Measurements from ENCODE around the gene SORCS2. TPM values are rescaled to one million over a fixed set of nuclear protein-coding genes. Genes with fewer than 3 reads are reported as not detected.
"Not testable (repeated sequence)": the region's sequence is repeated elsewhere in the genome, so short reads cannot be mapped to it uniquely, and the experiment has no call there.

The SORCS2 gene
- total and polyA plus RNA-seq, 12 donors, result 0.67 to 15.5 (median 1.3) TPM

DNA sequence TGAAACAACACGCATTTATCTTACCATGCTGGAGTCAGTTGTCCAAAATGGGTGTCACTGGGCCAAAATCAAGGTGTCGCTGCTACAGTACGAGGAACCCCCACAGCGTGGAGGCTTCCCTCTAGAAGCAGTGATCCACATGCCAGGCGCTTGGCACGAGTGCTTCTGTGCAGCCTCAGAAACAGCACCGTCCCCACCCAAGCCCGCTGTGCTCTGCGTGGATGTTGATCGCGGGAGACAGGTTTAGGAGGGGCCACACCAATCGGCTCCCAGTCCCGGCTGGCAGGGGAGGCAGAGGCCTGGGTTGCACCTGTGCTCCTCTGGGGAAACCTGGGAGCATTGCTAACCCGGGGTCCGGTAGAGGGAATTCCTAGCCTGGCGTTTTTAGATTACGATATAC lies 407.9 kb downstream of the SORCS2 start:
- no peak overlapping the region for H3K4me3 ChIP-seq
- H3K9me3 ChIP-seq (replicated peaks in 1 of 3), result no peaks in the 10 kb centered on the region
- no peak overlapping the region for H3K27ac ChIP-seq
- no peaks in the 10 kb centered on the region for H3K4me1 ChIP-seq (replicated peaks in 1 of 2)
- H3K36me3 ChIP-seq (replicated peaks in 1 of 2), result no peaks in the 10 kb centered on the region
- intact Hi-C loops (cut with DNase I), result no loop called here
- peaks cover 10% of the 10 kb centered on the region for H3K27me3 ChIP-seq
- DNase-seq, result no peak
- WGBS, 4 donors, result 82 to 91% (median 85%) methylated on average over 11 to 17 of the region's 17 CpGs
- TF ChIP-seq POLR2A (IDR thresholded peaks at IDR 0.05), result no peak
- TF ChIP-seq, protein P1, sequence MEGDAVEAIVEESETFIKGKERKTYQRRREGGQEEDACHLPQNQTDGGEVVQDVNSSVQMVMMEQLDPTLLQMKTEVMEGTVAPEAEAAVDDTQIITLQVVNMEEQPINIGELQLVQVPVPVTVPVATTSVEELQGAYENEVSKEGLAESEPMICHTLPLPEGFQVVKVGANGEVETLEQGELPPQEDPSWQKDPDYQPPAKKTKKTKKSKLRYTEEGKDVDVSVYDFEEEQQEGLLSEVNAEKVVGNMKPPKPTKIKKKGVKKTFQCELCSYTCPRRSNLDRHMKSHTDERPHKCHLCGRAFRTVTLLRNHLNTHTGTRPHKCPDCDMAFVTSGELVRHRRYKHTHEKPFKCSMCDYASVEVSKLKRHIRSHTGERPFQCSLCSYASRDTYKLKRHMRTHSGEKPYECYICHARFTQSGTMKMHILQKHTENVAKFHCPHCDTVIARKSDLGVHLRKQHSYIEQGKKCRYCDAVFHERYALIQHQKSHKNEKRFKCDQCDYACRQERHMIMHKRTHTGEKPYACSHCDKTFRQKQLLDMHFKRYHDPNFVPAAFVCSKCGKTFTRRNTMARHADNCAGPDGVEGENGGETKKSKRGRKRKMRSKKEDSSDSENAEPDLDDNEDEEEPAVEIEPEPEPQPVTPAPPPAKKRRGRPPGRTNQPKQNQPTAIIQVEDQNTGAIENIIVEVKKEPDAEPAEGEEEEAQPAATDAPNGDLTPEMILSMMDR (IDR thresholded peaks at IDR 0.05), result no peak

DNA sequence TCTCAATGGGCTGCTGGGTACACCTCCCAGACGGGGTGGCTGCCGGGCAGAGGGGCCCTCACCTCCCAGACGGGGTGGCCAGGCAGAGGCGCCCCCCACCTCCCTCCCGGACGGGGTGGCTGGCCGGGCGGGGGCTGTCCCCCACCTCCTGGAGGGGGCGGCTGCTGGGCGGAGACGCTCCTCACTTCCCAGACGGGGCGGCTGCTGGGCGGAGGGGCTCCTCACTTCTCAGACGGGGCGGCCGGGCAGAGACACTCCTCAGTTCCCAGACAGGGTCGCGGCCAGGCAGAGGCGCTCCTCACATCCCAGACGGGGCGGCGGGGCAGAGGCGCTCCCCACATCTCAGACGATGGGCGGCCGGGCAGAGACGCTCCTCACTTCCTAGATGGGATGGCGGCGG lies 409.8 kb downstream of the SORCS2 start:
- H3K27me3 ChIP-seq; H3K4me1 ChIP-seq (replicated peaks in 1 of 2); DNase-seq; intact Hi-C loops (cut with DNase I); H3K27ac ChIP-seq; H3K36me3 ChIP-seq (replicated peaks in 1 of 2); H3K9me3 ChIP-seq (replicated peaks in 1 of 3); H3K4me3 ChIP-seq: not testable (repeated sequence)
- WGBS, 4 donors, result 91 to 100% (median 93%) methylated on average over 5 to 29 of the region's 30 CpGs; no CpG with 5 or more reads in 1 of the 4 donors

DNA sequence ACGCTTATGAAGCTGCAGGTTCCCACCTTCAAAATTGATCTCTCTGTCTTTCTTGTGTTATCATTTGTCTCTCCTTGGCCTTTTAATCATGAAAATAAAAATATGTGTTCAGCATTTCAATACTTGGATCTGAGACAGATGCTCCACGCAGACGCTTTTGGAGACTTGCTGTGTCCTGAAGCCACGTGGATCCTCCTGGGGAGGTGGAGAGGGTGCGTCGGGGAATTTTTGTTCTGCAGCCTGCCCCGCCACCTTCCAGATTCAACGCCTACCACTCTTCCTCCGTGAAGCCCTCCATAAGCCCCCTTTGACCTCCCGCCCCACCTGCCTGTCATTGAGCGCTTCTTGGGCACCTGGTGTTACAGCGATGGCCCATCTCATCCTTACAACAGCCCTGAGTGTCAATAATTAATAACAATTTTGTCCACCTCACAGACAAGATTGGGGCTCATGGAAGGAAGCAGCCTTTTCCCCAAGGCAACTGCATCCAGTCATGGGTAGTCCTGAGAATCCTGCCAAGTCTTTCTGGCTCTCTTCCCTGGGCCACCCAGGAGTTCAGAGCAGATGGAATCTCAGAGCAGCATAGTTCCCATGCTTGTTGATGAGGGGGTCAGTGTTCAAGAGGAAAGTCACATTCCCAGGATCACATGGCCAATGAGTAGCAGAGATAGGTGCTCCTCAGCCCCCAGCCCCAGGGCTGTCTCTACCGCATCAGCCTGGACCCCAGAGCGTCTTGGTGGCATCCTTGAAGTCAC lies 415.0 kb downstream of the SORCS2 start:
- H3K9me3 ChIP-seq (replicated peaks in 1 of 3), result no peaks in the 10 kb centered on the region
- no peaks in the 10 kb centered on the region for H3K36me3 ChIP-seq (replicated peaks in 1 of 2)
- H3K27me3 ChIP-seq, result no peaks in the 10 kb centered on the region
- H3K27ac ChIP-seq, result no peak overlapping the region
- H3K4me3 ChIP-seq, result no peak overlapping the region
- H3K4me1 ChIP-seq (replicated peaks in 1 of 2), result no peaks in the 10 kb centered on the region
- DNase-seq, result no peak
- intact Hi-C loops (cut with DNase I), result no loop called here
- TF ChIP-seq, protein P1 (IDR thresholded peaks at IDR 0.05), result no peak
- TF ChIP-seq POLR2A (IDR thresholded peaks at IDR 0.05), result no peak
- WGBS, 4 donors, result 72 to 90% (median 81%) methylated on average over 14 of the region's 14 CpGs

DNA sequence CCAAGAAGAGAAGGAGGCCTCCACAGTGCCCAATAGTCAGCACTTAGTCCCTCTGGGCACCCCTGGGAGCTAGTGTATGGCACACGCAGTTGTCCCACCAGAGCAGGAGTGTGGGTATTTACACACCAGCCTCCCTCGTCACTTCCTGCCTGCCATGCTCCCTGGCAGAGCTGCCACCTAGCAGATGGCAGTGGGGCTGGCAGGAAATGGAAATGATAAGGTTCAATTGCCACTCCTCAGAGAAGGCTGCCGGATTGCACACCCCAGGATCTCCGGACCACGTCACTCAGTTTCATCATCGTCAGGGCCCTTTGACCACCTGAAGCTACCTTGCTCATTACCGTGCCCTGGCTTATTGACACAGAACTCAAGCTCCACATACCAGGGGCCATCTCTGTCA lies 415.7 kb downstream of the SORCS2 start:
- no peaks in the 10 kb centered on the region for H3K27me3 ChIP-seq
- no peak for TF ChIP-seq POLR2A (IDR thresholded peaks at IDR 0.05)
- TF ChIP-seq, protein P1 (IDR thresholded peaks at IDR 0.05), result no peak
- no peak overlapping the region for H3K4me3 ChIP-seq
- intact Hi-C loops (cut with DNase I), result no loop called here
- no peaks in the 10 kb centered on the region for H3K4me1 ChIP-seq (replicated peaks in 1 of 2)
- DNase-seq, result no peak
- H3K36me3 ChIP-seq (replicated peaks in 1 of 2), result no peaks in the 10 kb centered on the region
- 72 to 81% (median 75%) methylated on average over 5 to 7 of the region's 7 CpGs for WGBS, 4 donors
- H3K9me3 ChIP-seq (replicated peaks in 1 of 3), result no peaks in the 10 kb centered on the region
- no peak overlapping the region for H3K27ac ChIP-seq

DNA sequence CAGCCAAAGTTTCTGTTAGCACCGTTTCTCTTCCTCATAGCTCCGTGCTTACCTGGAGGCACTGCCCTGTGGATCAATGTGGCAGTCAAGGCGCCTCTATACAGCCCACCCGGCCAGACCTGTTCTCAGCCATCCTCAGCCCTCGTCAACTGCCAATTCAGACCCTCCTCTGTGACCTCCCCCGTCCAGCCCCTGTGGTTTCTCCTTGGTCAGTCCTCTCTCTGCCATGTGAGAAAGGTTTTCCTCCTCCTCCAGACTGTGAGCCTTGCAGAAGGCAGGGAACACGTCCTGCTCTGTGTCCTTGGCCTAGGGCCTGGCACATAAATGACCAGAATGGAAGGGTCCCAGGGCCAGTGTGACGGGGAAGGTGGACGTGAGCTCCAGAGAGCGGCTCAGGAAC lies 417.0 kb downstream of the SORCS2 start:
- WGBS, 4 donors, result 56 to 74% (median 62%) methylated on average over 6 to 10 of the region's 10 CpGs
- H3K4me3 ChIP-seq, result no peak overlapping the region
- TF ChIP-seq, protein P1 (IDR thresholded peaks at IDR 0.05), result no peak
- no peak overlapping the region for H3K27ac ChIP-seq
- no peak for DNase-seq
- no peaks in the 10 kb centered on the region for H3K4me1 ChIP-seq (replicated peaks in 1 of 2)
- intact Hi-C loops (cut with DNase I), result no loop called here
- H3K9me3 ChIP-seq (replicated peaks in 1 of 3), result no peaks in the 10 kb centered on the region
- no peaks in the 10 kb centered on the region for H3K36me3 ChIP-seq (replicated peaks in 1 of 2)
- no peaks in the 10 kb centered on the region for H3K27me3 ChIP-seq
